Bronchial epithelial cell (primary cell): ENCODE results near the gene HK3. TPM values are rescaled to one million over a fixed set of nuclear protein-coding genes. Genes with fewer than 3 reads are reported as not detected.

ENCODE experiments used
- DNase-seq: peaks from one replicate; pipeline ENCODE4 v3.0.0-alpha.2; 2010; ENCODE audit warnings: low read depth
- FAIRE-seq: peaks from 2 replicates; lab custom pipeline; 2011; peaks lifted over from hg19 to GRCh38; lab: Jason Lieb, UNC
- H3K27me3 ChIP-seq: 2 replicates; pipeline ENCODE4 v1.5.1; 2011; ENCODE audit warnings: low read length; ENCODE audit not compliant: control insufficient read depth, insufficient read depth
- H3K36me3 ChIP-seq: 2 replicates; pipeline ENCODE4 v1.5.1; 2011; ENCODE audit warnings: low read length; ENCODE audit not compliant: control insufficient read depth, insufficient read depth
- H3K4me3 ChIP-seq: 2 replicates; pipeline ENCODE4 v1.5.1; 2011; ENCODE audit warnings: mild to moderate bottlenecking, low read depth, low read length, control low read depth
- total RNA-seq: library from RNA; depleted of rRNA; stranded (reverse); fragments of >200 nt; gene quantifications from 2 replicates; pipeline ENCODE4 v1.2.1, GENCODE V29; 2014
- TF ChIP-seq, protein P1 (sequence below): IDR thresholded peaks from 2 replicates; pipeline ENCODE4 v1.5.1; 2011; ENCODE audit warnings: mild to moderate bottlenecking, moderate library complexity, low read length, control low read depth, inconsistent platforms; ENCODE audit not compliant: insufficient read depth, severe bottlenecking

Gene HK3
- total RNA-seq, 1 donor from 2014 or later = under 0.01 TPM

DNA sequence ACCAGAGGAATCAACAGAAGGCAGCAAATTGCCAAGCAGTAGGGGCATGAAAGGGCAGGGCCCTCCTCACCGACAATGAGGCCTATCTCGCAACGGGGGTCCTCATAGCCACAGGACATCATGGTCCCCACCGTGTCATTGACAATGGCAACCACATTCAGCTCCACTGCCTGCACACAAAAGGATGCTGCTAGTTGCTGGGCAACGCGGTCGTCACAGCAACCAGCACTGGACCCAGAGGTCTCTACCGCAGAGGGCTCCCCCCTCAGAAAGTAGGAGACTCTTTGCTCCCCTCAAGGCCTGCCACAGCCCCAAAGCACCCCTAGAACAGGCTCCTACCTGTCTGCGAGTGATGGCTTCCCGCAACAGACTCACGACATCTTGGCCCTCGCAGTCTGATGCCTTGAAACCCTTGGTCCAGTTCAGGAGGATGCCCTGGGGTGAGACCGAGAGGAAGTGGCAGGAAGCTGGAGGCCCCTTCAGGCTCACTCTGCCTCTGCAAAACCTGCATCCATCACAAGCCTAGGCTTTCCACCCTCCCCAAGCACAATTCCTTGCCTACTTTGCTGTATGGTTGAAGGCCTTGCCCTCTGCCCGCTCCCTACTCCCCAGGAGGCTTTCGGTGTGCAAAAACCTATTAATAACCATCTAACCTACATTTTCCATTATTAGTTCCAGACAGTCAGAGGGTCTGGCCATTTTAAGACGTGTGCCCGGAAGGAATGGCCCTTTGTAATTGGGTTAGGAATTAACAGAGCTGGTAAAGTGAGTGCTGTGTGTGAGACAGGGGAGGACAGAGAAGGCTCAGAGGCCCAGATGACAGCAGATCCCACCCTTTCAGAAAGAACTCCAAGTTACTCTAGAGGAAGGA, 15.2 kb downstream of the HK3 start:
- Histone ChIP-seq H3K4me3 (no peak overlapping the region), H3K36me3 (no peaks in the 10 kb centered on the region), H3K27me3 (peaks cover 4% of the 10 kb centered on the region)
- TF ChIP-seq, protein P1, sequence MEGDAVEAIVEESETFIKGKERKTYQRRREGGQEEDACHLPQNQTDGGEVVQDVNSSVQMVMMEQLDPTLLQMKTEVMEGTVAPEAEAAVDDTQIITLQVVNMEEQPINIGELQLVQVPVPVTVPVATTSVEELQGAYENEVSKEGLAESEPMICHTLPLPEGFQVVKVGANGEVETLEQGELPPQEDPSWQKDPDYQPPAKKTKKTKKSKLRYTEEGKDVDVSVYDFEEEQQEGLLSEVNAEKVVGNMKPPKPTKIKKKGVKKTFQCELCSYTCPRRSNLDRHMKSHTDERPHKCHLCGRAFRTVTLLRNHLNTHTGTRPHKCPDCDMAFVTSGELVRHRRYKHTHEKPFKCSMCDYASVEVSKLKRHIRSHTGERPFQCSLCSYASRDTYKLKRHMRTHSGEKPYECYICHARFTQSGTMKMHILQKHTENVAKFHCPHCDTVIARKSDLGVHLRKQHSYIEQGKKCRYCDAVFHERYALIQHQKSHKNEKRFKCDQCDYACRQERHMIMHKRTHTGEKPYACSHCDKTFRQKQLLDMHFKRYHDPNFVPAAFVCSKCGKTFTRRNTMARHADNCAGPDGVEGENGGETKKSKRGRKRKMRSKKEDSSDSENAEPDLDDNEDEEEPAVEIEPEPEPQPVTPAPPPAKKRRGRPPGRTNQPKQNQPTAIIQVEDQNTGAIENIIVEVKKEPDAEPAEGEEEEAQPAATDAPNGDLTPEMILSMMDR = no peak
- FAIRE-seq = no peak
- DNase-seq = no peak

DNA sequence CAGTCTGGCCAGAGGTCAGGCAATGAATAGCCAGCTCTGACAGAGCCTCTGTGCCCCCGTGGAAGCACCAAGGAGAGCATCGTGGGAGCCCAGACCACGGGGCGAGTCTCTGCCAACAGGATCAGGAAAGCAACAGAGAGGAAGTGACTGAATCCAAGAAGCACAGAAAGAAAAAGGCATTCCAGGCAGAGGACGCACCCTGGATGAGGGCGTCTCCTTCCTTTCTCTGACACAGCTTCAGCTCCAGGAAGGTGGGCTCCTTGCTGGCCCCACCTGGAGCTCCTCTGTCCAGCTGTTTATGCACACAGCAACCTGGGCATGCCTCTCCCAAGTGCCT, 16.6 kb downstream of the HK3 start:
- FAIRE-seq = no peak
- H3K36me3 ChIP-seq = no peaks in the 10 kb centered on the region
- peaks cover 4% of the 10 kb centered on the region for H3K27me3 ChIP-seq
- no peak for DNase-seq
- H3K4me3 ChIP-seq = no peak overlapping the region
- TF ChIP-seq, protein P1 = no peak

DNA sequence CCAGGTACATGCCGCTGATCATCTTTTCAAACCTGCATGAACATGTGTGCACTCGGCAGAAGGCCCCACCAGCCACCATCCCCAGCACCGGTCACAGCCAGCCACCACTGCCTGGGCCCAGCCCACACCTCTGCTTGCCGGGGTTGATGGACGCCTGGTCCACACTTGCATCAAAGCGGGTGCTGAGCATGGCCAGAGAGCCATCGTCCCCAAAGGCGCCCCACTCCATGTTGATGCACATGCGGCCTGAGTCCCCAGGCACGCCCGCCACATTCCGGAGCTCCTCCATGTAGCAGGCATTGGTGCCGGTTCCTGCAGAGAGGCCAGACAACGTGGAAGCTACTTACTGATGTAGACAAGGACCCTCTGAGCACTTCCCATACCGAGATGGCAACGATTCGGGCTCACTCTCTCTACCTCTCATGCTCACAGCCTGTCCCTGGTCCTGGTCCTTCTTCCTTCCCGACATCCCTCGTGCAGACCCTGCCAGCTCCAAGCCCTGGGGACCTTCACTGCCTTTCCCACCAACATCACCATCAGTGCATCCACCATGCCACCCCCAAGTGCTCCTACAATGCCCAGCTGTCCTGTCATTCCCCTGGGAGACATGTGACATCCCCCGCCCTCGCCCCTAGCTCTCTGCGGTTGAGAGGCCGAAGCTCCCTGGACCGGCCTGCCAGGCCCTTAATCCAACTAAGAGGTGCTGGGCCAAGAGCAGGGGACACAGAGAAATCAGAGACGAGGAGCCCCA, 17.2 kb downstream of the HK3 start:
- Histone ChIP-seq H3K4me3 (no peak overlapping the region), H3K27me3 (peaks cover 4% of the 10 kb centered on the region), H3K36me3 (no peaks in the 10 kb centered on the region)
- TF ChIP-seq, protein P1 = no peak
- FAIRE-seq (peak; percentile 13), DNase-seq (no peak)

DNA sequence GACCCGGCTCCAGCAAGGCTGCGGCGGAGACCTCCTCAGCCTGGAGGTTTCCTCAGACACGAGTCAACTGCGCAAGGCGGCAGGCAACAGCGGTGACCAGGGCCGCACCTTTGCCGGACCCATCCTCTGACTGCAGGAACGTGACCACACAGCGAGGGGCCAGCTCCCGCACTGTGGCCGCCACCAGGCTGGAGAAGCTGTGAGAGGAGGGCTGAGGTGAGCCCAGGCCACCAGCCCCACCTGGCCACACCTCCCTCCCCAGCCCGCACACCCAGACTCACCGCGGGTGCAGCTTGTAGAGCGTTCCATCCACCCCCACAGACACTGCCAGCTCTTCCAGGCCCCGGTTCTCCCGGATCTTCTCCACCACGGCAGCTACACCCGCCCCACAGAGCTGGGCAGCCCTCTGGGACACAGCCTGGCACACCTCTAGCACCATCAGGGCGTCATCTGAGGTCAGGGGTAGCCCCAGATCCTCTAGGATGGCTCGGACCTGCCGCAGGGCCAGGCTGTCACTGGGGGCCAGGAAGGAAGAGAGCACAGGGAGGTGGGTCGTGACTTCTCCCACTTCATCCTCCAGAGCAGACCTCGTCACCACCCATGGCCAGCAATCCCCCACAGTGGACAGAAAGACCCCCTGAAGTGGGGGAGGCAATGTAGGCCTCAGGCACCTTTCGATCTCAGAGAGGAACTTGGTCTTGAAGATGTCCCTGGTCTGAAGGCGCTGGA, 18.0 kb downstream of the HK3 start:
- peaks cover 5% of the 10 kb centered on the region for H3K27me3 ChIP-seq
- no peaks in the 10 kb centered on the region for H3K36me3 ChIP-seq
- H3K4me3 ChIP-seq = no peak overlapping the region
- DNase-seq (no peak), FAIRE-seq (no peak)
- TF ChIP-seq, protein P1 = no peak

DNA sequence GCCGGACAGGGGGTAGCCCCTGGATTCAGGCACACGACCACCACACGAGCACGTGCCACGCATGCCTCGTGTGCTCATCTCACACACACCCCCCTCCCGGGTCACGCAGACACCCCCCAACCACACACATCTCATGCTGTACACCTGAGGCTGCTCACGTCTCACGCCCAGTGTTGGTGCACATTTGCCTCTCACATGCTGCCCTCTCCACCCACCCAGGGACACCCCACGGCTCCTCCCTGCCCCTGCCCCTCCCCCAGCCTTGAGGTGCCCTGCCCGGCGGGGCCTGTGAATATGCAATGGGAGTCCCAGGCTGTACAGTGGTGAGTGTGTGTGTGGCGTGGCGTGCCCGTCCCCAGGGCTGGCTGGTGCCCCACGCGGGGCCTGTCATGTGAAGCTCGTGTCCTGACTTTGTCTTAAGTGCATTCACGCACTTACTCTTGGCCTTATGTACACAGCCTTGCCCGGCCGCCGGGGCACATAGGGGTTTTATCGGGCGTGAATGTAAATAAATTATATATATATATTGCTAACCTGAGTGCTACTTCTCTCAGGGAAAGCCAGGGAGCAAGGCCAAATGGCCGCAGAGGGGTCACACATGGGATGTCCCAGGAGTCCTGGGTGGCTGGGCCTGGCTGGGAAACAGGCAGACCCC, 18.7 kb downstream of the HK3 start:
- FAIRE-seq (no peak), DNase-seq (no peak)
- no peak overlapping the region for H3K4me3 ChIP-seq
- TF ChIP-seq, protein P1 = no peak
- H3K36me3 ChIP-seq = no peaks in the 10 kb centered on the region
- H3K27me3 ChIP-seq = peaks cover 10% of the 10 kb centered on the region
